Esophagus mucosa (tissue), 1 donor: ENCODE results near the gene KREMEN2. TPM values are rescaled to one million over a fixed set of nuclear protein-coding genes. Genes with fewer than 3 reads are reported as not detected.
A peak's percentile ranks its signal among the peaks of the same experiment; 100 is the strongest.
"Not testable (repeated sequence)": the region's sequence is repeated elsewhere in the genome, so short reads cannot be mapped to it uniquely, and the experiment has no call there.

ENCODE experiments used
- ATAC-seq: fragments of 200-7000 bp; cut with Tn5 transposase; one replicate; pipeline ENCODE4 v1.9.1; 2020
- total RNA-seq: library from RNA; stranded (reverse); gene quantifications from one replicate; pipeline ENCODE4 v1.2.4, GENCODE V29; 2023
- donor health status: DM: yes; HTN: yes; CAD: no.

The KREMEN2 gene, protein sequence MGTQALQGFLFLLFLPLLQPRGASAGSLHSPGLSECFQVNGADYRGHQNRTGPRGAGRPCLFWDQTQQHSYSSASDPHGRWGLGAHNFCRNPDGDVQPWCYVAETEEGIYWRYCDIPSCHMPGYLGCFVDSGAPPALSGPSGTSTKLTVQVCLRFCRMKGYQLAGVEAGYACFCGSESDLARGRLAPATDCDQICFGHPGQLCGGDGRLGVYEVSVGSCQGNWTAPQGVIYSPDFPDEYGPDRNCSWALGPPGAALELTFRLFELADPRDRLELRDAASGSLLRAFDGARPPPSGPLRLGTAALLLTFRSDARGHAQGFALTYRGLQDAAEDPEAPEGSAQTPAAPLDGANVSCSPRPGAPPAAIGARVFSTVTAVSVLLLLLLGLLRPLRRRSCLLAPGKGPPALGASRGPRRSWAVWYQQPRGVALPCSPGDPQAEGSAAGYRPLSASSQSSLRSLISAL
- 1.3 TPM for total RNA-seq

DNA sequence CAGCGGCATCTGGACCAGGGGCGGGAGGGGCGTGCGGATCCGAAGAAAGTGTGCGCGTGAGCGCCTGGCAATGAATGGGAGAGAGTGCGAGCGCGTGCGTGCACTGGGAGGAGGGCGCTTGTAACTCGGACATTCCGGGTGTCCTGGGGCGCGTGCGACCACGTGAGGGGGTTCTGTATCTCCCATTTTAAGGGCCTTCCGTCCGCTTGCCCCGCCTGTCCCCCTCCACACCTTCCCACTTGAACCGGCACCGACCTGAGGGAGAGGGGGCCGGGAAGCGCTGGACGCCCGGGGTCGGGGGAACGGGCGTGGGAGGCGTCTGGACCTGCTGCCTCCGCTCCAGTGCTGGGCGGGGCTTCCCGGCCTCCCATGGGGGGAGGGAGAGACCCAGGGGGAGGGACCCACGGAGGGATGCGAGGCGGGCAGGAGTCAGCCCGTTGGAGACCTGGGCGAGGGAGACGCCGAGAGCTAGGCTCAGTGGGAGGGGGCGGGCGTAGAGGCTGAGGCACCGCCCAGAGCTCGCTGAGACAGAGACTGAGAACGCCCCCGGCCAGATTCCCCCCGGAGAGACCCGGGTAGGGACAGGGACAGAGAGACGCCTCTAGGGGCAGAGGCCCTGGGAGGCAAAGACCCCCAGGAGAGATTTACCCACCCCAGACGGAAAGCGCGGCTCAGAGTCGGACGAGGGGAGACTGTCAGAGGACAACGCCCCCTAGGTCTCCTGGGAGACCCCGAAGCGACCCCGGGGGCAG, at the start of gene KREMEN2:
TSS of gene KREMEN2 (plus strand) at position 553 of the 752 bp plus-strand sequence. CDS start 246 bp downstream, outside the sequence.
- ATAC-seq = peak; percentile 12

- peak; percentile 7 for ATAC-seq
These were observed 48.7 kb upstream of the KREMEN2 start for GRCh38 chr16:2915196-2915929.

DNA sequence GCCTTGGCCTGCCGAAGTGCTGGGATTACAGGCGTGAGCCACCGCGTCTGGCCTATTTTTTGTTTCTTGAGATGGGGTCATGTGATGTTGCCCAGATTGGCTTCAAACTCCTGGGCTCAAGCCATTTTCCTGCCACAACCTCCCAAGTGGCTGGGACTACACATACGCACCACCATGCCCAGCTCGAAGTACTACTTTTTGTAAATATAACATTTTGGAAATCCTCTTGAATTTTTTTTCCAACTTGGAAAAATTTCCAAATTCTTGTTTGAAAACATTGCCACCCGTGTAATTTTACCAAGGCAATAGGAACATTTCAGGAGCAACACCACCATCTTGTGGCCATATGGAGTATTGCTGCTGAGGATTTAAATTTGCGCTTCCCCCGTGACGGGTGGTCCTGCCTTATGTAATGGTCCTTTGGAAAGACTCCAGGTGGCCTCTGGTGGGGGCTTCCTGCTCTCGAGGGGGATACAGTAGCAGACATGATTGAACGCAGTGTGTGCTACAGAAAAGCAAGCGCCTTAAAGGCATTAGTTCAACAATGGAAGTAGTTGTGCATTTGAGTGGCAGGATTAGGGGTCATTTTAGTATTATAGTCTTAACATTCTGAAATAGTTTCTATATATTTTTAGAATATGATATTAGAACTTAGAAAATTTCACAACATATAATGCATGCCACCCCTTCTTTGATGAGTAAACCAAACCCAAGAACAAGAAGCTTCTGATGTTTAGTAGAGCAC, 44.4 kb upstream of the KREMEN2 start:
- peak; percentile 31 for ATAC-seq

GRCh38 chr16:2923481-2923880, 40.6 kb upstream of the KREMEN2 start:
- ATAC-seq = no peak

GRCh38 chr16:2924901-2925755, 38.9 kb upstream of the KREMEN2 start:
- ATAC-seq = peak; percentile 77

DNA sequence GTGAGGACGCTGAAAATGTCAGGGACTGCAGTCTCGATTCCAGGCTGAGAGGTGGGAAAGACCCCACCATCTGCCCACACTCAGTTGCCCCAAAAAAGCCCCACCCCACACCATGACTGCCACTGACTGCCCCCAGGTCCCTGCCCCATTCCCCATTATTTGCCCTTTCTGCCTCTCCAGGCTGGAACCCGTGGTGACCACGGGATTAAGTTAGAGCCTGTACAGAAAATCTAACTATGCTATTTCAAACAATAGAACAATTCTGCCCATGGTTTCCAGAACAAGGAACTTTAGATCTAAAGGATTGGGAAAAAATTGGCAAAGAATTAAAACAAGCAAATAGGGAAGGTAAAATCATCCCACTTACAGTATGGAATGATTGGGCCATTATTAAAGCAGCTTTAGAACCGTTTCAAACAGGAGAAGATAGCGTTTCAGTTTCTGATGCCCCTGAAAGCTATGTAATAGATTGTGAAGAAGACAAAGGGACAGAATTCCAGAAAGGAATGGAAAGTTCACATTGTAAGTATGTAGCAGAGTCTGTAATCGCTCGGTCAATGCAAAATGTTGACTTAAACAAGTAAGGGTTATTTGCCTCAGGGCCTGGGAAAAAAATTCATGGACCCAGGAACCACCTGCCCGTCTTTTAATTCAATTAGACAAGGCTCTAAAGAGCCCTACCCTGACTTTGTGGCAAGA, 38.0 kb upstream of the KREMEN2 start:
- ATAC-seq = no peak

GRCh38 chr16:2926650-2926999, 37.5 kb upstream of the KREMEN2 start:
- ATAC-seq = no peak

GRCh38 chr16:2927010-2927646, 36.9 kb upstream of the KREMEN2 start:
- peak; percentile 90 for ATAC-seq

DNA sequence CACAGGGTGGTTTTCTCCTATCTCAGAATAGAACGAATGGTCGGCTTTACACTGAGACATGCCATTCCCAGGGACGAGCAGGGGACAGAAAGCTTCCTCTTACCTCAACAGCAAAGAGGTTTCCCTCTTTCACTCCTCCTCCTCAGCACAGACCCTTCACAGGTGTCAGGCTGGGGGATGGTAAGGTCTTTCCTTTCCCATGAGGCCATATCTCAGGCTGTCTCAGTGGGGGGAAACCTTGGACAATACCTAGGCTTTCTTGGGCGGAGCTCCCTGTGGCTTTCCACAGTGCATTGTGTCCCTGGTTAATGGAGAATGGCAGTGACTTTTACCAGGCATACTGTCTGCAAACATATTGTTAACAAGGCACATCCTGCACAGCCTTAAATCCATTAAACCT, 35.9 kb upstream of the KREMEN2 start:
- not testable (repeated sequence) for ATAC-seq

- ATAC-seq = no peak
These were observed 35.3 kb upstream of the KREMEN2 start for GRCh38 chr16:2928796-2929195.

GRCh38 chr16:2929693-2930092, 34.4 kb upstream of the KREMEN2 start:
- no peak for ATAC-seq

- ATAC-seq = no peak
These were observed 33.8 kb upstream of the KREMEN2 start for GRCh38 chr16:2930236-2930635.

DNA sequence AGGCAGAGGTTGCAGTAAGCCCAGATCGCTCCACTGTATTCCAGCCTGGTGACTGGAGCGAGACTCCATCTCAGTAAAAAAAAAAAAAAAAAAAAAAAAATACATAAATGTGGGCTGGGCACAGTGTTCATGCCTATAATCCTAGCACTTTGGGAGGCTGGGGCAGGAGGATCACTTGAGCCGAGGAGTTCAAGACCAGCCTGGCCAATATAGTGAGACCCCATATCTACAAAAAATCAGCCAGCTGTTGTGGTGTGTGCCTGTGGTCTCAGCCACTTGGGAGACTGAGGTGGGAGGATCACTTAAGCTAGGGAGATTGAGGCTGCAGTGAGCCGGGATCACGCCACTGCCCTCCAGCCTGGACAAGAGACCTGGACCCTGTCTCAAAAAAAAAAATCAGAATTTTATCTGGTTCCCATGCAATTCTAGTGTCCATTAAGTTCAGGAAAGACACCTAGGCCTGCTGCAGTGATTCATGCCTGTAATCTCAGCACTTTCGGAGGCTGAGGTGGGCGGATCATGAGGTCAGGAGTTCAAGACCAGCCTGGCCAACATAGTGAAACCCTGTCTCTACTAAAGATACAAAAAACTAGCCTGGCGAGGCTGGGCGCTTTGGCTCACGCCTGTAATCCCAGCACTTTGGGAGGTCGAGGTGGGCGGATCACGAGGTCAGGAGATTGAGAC, 32.7 kb upstream of the KREMEN2 start:
- ATAC-seq = not testable (repeated sequence)

DNA sequence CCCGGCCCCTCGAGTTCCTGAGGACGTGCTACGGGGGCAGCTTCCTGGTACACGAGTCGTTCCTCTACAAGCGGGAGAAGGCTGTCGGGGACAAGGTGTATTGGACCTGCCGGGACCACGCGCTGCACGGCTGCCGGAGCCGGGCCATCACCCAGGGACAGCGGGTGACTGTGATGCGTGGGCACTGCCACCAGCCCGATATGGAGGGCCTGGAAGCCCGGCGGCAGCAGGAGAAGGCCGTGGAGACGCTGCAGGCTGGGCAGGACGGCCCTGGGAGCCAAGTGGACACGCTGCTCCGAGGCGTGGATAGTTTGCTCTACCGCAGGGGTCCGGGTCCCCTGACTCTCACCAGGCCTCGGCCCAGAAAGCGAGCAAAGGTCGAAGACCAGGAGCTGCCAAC, 30.9 kb upstream of the KREMEN2 start:
- no peak for ATAC-seq

DNA sequence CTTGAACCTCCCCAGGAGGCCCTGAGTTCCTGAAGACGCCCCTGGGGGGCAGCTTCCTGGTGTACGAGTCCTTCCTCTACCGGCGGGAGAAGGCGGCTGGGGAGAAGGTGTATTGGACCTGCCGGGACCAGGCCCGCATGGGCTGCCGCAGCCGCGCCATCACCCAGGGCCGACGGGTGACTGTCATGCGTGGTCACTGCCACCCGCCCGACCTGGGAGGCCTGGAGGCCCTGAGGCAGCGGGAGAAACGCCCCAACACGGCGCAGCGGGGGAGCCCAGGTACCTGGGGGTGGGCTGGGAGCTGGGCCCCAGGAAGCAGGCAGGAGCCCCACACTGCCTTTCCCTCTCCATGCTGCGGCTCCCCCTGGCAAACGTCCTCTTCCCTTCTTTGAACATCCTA, 30.4 kb upstream of the KREMEN2 start:
- ATAC-seq = no peak

DNA sequence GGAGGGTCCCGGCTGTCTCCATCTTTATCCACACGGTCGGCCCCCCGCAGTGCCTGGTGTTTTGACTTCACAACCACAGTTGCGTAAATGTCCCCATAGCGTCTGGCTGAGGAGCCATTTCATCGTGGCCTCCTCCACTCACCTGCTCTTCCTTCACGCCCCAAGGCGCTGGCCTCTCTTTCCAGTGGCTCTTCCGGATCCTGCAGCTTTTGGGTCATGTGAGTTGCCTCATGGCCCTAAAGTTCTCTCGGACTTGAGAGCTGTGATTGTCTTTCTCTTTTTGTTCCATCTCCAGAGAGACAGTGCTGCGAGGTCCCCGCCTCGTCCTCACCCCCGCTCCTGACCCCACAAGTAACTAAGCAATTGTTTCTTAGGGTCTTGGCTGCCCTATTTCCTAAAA, 29.6 kb upstream of the KREMEN2 start:
- no peak for ATAC-seq

GRCh38 chr16:2936436-2937011, 27.6 kb upstream of the KREMEN2 start:
- peak; percentile 16 for ATAC-seq

DNA sequence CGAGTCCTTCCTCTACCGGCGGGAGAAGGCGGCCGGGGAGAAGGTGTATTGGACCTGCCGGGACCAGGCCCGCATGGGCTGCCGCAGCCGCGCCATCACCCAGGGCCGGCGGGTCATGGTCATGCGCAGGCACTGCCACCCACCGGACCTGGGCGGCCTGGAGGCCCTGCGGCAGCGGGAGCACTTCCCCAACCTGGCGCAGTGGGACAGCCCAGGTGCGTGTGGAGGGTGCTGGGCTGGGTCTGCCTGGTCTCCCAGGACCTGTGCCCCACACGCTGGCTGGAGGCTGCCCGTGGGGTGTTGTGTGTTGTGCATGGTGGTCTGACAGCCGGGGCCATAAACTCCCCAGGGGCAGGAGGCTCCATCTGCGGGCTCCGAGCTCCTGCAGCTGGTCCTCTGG, 26.9 kb upstream of the KREMEN2 start:
- peak; percentile 8 for ATAC-seq

- ATAC-seq = no peak
These were observed 25.9 kb upstream of the KREMEN2 start for GRCh38 chr16:2938206-2938605.
